SK-N-MC (cell line): ENCODE data around the gene LRMDA.

ENCODE experiments used
- EZH2 ChIP-seq: fragments of 200-600 bp; sonication (generic); IDR thresholded peaks from one replicate; pipeline ENCODE4 v1.6.1; 2017; ENCODE audit warnings: antibody characterized with exemption
- FOXP2 ChIP-seq: optimal IDR thresholded peaks from 2 replicates; pipeline ENCODE3; 2011; ENCODE audit warnings: mild to moderate bottlenecking, moderate library complexity; ENCODE audit not compliant: insufficient read depth; ENCODE audit errors: extremely low read length, control extremely low read depth
- POLR2AphosphoS5 ChIP-seq: IDR thresholded peaks from 2 replicates; pipeline ENCODE4 v1.6.1; 2012; ENCODE audit warnings: mild to moderate bottlenecking, low read depth, low read length, borderline replicate concordance

- no peak for TF ChIP-seq POLR2AphosphoS5
- TF ChIP-seq EZH2, result no peak
- no peak for TF ChIP-seq FOXP2
Measured at GRCh38 chr10:75744261-75744660, 312.8 kb downstream of the LRMDA start.
